ENCODE results near the gene GPR180.

GPR180 gene

DNA sequence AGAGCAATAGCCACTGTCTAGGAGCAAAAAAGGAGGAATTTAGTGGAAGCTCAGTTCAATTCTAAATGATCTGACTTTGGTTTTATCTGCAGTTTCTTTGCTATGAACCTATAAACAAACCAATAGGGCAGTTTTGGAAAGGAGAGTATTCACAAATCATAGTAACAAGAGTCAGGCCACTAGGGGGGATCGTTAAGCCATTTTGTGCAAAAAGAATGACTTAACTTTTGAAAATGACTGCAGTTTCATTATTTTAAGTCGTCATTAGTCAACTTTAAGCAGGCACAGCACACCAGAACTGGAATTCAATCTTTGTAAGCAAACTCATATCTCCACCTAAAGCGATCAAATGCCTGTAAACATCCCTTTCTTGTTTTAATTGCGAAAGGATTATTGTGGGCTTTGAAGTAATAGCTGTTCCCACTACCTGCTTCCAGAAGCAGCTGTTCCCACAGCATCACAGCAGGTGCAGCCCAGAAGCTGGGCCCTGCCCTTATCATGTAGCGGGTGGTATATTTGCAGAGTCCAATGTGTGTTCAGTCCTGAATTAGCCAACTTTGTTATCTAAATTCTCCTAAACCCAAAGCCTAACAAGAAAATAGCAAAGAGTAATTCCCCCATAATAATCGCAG is 59.2 kb downstream of the GPR180 start:
- TF ChIP-seq RAD21 (IDR thresholded peaks at IDR 0.05; ENCODE audit: low read depth) (peak; percentile 44), NFIC (IDR thresholded peaks at IDR 0.05) (no peak)

DNA sequence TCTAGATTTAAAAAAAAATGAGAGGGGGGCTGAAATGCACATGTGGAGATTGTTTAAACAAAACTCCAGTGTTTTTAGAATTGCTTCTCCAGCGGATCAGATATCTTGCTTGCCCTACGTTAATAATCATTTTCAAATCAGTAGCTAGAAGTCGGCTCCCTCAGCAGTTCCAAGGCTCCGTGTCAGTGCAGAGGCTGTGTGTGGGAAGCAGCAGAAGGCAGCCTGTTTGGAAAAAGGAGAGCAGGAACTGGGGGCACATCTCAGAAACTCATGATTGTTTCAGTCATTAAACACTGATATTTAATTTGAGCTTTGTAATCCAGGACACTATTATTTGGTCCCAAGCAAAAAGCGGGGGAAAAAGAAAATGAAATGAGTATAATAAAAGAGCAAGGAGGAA is 59.7 kb downstream of the GPR180 start:
- TF ChIP-seq, protein P1, sequence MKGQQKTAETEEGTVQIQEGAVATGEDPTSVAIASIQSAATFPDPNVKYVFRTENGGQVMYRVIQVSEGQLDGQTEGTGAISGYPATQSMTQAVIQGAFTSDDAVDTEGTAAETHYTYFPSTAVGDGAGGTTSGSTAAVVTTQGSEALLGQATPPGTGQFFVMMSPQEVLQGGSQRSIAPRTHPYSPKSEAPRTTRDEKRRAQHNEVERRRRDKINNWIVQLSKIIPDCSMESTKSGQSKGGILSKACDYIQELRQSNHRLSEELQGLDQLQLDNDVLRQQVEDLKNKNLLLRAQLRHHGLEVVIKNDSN (IDR thresholded peaks at IDR 0.05), result no peak
- TF ChIP-seq TEAD4 (IDR thresholded peaks at IDR 0.05), result no peak
- TF ChIP-seq TAF1 (IDR thresholded peaks at IDR 0.05; ENCODE audit: low read depth), result no peak
- no peak for TF ChIP-seq CREB1 (IDR thresholded peaks at IDR 0.05; ENCODE audit: low read depth)

DNA sequence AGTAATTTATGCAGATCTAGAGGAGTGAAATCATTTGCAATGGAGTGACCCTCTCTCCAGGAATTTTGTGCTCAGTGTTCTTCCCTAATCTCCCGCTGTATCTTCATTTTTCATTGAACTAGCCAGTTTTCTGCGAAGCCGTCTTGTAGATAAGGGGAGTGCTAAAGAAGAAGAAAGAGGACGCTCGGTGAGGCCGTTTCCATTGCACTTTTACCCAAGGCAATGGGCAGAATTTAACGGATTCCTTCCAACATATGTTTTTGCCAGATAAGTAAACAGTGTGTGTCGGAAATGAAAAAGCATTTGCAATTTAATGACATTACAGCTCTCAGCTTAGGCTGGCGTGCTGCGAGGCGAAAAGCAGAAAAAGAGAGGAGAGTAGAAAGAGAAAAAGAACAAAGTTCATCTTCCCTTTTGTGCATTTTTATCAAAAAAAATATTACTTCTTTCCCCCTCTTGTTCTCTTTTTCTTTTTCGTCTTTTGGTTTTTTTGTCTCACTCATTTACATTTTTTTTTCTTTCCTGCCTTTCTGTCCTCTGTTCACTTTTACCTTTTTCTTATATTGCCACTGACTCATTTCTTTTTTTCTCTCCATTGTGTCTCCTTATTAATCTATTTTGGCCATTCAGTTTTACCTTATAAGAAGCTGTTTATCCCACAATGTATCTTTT is 60.8 kb downstream of the GPR180 start:
- TF ChIP-seq NFIC (IDR thresholded peaks at IDR 0.05) (no peak), EGR1 (IDR thresholded peaks at IDR 0.05) (no peak), YY1 (IDR thresholded peaks at IDR 0.05; ENCODE audit: low read depth) (no peak), RAD21 (IDR thresholded peaks at IDR 0.05; ENCODE audit: low read depth) (no peak), CEBPB (IDR thresholded peaks at IDR 0.05) (no peak), FOXM1 (IDR thresholded peaks at IDR 0.05; ENCODE audit: borderline replicate concordance, low read depth) (no peak), ZBTB7A (IDR thresholded peaks at IDR 0.05; ENCODE audit: low read depth) (no peak), TCF12 (IDR thresholded peaks at IDR 0.05; ENCODE audit: low read depth) (no peak), EP300 (IDR thresholded peaks at IDR 0.05; ENCODE audit: borderline replicate concordance) (no peak), TAF1 (IDR thresholded peaks at IDR 0.05; ENCODE audit: low read depth) (no peak)
- TF ChIP-seq, protein P1 (IDR thresholded peaks at IDR 0.05), result no peak
- TF ChIP-seq, protein P2, sequence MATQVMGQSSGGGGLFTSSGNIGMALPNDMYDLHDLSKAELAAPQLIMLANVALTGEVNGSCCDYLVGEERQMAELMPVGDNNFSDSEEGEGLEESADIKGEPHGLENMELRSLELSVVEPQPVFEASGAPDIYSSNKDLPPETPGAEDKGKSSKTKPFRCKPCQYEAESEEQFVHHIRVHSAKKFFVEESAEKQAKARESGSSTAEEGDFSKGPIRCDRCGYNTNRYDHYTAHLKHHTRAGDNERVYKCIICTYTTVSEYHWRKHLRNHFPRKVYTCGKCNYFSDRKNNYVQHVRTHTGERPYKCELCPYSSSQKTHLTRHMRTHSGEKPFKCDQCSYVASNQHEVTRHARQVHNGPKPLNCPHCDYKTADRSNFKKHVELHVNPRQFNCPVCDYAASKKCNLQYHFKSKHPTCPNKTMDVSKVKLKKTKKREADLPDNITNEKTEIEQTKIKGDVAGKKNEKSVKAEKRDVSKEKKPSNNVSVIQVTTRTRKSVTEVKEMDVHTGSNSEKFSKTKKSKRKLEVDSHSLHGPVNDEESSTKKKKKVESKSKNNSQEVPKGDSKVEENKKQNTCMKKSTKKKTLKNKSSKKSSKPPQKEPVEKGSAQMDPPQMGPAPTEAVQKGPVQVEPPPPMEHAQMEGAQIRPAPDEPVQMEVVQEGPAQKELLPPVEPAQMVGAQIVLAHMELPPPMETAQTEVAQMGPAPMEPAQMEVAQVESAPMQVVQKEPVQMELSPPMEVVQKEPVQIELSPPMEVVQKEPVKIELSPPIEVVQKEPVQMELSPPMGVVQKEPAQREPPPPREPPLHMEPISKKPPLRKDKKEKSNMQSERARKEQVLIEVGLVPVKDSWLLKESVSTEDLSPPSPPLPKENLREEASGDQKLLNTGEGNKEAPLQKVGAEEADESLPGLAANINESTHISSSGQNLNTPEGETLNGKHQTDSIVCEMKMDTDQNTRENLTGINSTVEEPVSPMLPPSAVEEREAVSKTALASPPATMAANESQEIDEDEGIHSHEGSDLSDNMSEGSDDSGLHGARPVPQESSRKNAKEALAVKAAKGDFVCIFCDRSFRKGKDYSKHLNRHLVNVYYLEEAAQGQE (IDR thresholded peaks at IDR 0.05; ENCODE audit: low read depth), result no peak
- TF ChIP-seq, protein P3, sequence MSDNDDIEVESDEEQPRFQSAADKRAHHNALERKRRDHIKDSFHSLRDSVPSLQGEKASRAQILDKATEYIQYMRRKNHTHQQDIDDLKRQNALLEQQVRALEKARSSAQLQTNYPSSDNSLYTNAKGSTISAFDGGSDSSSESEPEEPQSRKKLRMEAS (IDR thresholded peaks at IDR 0.05), result no peak

DNA sequence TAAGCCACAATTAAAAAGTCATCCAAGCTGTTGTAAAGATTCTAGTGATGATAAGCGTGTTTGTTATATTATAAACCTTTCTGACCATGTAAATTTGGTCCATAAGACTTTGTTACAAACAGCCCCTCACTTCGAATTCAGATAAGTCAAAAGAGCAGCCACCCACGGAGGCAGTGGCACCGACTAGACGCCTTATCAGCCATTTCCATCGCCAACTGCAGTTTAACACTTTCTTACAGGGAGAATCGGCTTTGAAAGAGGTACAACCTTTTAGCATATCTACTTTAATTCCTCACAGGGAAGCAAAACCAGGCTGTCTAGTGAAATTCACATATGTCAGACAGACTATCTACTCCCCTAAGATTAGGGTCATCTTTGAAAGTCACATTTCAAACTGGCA is 63.2 kb downstream of the GPR180 start:
- no peak for TF ChIP-seq RAD21 (IDR thresholded peaks at IDR 0.05; ENCODE audit: low read depth)
- TF ChIP-seq, protein P3 (IDR thresholded peaks at IDR 0.05), result no peak
- TF ChIP-seq CREB1 (IDR thresholded peaks at IDR 0.05; ENCODE audit: low read depth), result no peak
- no peak for TF ChIP-seq TCF12 (IDR thresholded peaks at IDR 0.05; ENCODE audit: low read depth)
- TF ChIP-seq TEAD4 (IDR thresholded peaks at IDR 0.05), result no peak
- TF ChIP-seq EP300 (IDR thresholded peaks at IDR 0.05; ENCODE audit: borderline replicate concordance), result no peak
- TF ChIP-seq EGR1 (IDR thresholded peaks at IDR 0.05), result no peak
- TF ChIP-seq ZBTB7A (IDR thresholded peaks at IDR 0.05; ENCODE audit: low read depth), result no peak
- TF ChIP-seq FOXM1 (IDR thresholded peaks at IDR 0.05; ENCODE audit: borderline replicate concordance, low read depth), result no peak
- no peak for TF ChIP-seq NFIC (IDR thresholded peaks at IDR 0.05)
- TF ChIP-seq TAF1 (IDR thresholded peaks at IDR 0.05; ENCODE audit: low read depth), result no peak
- TF ChIP-seq, protein P1 (IDR thresholded peaks at IDR 0.05), result no peak
- TF ChIP-seq YY1 (IDR thresholded peaks at IDR 0.05; ENCODE audit: low read depth), result no peak
- no peak for TF ChIP-seq CEBPB (IDR thresholded peaks at IDR 0.05)
- TF ChIP-seq, protein P2 (IDR thresholded peaks at IDR 0.05; ENCODE audit: low read depth), result no peak

DNA sequence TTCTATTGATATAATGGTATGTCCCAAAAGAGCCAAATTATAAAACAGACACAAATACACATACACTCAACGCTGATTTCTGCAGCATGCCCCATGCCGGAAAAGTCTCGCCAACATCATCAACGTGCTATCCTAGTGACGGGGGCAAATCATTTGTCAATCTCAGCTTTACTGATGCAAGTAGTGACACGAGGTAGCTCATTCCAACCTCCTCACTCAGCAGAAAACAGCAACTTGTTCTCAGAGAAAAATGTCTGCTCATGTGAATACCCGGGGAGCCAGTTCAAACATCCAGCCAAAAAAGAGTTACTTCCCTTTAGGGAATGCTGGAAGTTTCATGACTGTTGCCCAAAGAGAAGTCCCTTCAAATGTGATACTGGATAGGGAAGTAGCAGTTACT is 64.4 kb downstream of the GPR180 start:
- no peak for TF ChIP-seq TCF12 (IDR thresholded peaks at IDR 0.05; ENCODE audit: low read depth)
- TF ChIP-seq CREB1 (IDR thresholded peaks at IDR 0.05; ENCODE audit: low read depth), result no peak
- TF ChIP-seq EP300 (IDR thresholded peaks at IDR 0.05; ENCODE audit: borderline replicate concordance), result no peak
- no peak for TF ChIP-seq FOXM1 (IDR thresholded peaks at IDR 0.05; ENCODE audit: borderline replicate concordance, low read depth)
- no peak for TF ChIP-seq CEBPB (IDR thresholded peaks at IDR 0.05)
- TF ChIP-seq ZBTB7A (IDR thresholded peaks at IDR 0.05; ENCODE audit: low read depth), result no peak
- TF ChIP-seq TAF1 (IDR thresholded peaks at IDR 0.05; ENCODE audit: low read depth), result no peak
- TF ChIP-seq, protein P1 (IDR thresholded peaks at IDR 0.05), result no peak
- TF ChIP-seq NFIC (IDR thresholded peaks at IDR 0.05), result no peak
- TF ChIP-seq, protein P3 (IDR thresholded peaks at IDR 0.05), result no peak

All from Ishikawa (cell line).